SKM-1 treated with dmso at 0.1 percent for 144 hours (cell line): ENCODE results near the gene GPR17.

Experiments used
- DNase-seq: peaks from one replicate; lab custom pipeline; 2025; ENCODE audit not compliant: unreplicated experiment; lab: John Stamatoyannopoulos, UW

Gene GPR17

DNA sequence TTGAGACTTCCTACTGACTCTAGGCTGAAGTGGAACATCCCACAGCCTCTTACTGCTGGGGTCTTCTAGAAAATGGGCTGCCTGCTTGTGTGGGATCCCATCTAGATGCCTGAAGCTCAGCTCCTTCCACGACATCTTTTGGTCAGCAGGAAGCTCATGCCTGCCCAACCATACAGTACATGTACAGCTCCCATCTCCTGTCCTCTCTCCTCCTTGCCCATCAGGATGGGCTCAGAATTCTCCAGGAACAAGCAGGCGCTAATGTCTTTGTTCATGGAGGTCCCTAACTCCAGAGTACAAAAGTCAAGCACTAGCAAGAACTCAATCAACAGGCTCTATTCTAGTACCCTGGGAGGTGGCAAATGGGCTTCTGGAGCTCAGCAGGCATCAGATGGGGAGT is 31.7 kb upstream of the GPR17 start:
- DNase-seq = no peak

DNA sequence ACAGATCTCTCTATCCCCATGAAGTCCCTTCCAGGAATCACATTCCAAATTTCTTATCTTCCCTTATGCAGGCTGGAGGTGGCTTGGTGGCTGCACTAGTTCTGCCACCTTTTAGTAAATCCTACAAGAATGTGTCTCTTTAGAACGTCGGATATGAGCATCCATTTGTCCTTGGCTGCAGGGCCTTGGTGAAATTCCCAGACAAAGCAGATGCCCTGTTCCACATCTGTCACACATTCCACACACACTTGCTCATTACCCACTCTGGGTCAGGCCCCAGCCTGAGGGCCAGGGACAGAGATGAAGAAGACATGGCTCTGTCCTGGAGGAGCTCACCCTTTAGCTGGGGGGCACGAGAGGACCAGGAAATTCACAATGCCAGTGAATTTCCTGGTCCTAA is 31.2 kb upstream of the GPR17 start:
- DNase-seq = no peak

DNA sequence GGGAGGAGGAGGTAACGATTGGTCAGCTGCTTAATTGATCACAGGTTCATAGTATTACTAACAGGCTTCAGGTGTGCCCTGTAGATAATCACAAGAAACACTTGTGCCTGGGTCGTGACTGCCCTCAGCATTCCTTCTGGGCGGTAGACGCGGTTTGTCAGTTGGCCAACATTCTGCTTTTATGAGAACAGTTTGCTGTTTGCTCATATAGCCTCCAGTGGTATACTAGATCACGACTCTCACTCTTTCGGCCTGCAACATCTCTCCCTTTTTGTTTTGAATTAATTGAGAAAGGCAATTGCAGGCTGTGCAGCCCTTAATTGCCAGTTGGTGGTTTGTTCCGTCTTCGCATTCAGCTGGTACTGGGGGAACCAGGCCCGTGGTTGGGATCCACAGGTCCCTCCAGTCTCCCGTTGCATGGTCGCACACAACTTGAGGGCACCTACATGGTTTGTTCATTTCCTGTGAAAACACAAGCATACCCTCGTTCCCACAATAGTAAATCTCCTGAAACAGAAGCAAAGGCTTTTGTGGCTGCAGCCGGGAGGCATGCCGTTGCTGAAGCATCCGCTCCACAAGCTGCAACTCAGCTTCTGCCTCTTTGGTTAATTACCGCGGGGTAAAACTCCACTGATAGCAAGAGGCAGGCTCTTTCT is 30.3 kb upstream of the GPR17 start:
- no peak for DNase-seq

DNA sequence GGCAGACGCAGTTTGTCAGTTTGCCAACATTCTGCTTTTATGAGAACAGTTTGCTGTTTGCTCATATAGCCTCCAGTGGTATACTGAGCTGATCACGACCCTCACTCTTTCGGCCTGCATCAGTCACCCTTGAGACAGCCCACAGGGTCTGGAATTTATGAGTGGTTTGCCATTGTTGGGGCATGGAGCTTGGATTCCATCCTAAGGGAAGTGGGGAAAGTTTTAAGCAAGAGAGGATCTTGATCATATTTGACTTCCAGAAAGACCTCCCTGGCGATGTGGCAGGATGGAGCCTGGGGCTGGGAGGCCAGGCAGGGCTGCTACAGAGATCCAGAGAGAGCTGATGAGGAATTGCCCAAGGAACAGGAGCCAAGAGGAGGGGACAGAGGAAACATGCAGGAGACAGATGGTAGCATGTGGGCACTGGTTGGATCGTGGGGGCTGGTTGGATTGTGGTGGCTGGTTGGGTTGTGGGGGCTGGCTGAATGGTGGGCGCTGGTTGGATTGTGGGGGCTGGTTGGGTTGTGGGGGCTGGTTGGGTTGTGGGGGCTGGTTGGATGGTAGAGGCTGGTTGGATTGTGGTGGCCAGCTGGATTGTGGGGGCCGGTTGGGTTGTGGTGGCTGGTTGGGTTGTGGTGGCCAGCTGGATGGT is 27.3 kb upstream of the GPR17 start:
- no peak for DNase-seq

DNA sequence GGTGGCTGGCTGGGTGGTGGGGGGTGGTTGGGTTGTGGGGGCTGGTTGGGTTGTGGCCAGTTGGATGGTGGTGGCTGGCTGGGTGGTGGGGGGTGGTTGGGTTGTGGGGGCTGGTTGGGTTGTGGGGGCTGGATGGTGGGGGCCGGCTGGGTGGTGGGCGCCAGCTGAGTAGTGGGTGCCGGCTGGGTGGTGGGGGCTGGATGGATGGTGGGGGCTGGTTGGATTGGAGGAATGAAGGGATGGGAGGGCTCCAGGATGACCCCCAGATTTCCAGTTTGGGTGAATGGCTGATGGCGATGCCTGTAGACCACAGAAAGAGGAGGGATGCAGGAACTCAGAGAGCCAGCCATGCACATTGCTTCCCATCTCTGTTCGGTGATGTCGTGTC is 26.8 kb upstream of the GPR17 start:
- DNase-seq = no peak

GRCh38 chr2:127619877-127620705 is 25.9 kb upstream of the GPR17 start:
- DNase-seq = no peak

DNA sequence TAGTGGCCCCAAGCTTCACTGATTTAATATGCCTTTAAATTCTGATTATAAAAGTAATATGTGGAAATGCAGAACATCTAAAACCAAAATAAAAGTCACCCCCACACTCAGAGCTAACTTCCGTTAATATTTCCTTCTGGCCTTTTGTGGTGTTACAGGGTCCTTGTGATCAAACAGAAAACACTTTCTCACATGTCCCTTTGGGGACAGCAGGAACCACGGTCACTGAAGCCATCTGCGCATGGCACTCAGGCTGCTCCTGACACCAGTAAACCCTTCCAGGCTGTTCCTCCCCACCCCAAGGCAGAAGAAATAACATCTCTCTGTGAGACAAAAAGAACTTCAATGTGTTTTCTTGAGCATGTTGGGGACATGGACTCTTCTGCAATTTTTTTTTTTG is 25.1 kb upstream of the GPR17 start:
- no peak for DNase-seq

GRCh38 chr2:127621981-127622431 is 23.9 kb upstream of the GPR17 start:
- DNase-seq = no peak

DNA sequence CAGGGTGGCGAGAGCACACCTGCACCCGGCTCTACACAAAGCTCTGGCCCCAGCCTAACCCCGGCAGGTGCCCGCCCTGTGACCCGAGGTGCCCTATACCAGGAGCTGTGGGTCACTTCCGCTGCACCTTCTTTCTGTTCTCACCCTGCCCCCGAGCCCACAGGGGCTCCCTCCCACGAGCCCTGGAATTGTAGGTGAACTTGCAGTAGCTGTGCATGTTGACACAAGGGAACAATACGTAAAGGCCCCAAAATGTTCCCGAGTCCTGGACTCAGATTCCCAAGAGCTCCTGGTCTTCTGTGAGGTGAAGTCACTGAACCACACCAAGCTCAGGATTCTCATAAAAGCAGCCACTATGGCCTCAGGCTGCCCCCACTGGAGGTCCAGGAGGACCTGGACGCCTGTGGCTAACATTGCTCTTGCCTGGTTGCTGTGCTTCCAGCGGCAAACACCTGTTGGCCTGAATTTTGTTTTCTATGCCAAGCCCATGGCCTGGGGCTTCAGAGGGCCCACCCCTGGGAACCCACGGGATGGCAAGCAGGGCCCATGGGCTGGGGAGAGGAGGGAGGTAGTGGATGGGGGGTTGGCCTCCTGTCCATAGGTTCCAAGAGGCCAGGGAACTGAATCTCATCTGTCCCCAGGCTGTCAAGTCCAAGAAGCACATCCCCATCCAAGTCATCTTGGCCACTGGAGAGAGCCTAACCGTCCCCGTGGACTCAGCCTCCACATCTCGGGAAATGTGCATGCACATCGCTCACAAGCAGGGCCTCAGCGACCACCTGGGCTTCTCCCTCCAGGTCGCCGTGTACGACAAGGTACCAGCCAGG is 23.2 kb upstream of the GPR17 start:
- no peak for DNase-seq

- DNase-seq = no peak
These were observed 22.3 kb upstream of the GPR17 start for GRCh38 chr2:127623388-127624319.

- no peak for DNase-seq
These were observed 21.6 kb upstream of the GPR17 start for GRCh38 chr2:127624320-127624755.

DNA sequence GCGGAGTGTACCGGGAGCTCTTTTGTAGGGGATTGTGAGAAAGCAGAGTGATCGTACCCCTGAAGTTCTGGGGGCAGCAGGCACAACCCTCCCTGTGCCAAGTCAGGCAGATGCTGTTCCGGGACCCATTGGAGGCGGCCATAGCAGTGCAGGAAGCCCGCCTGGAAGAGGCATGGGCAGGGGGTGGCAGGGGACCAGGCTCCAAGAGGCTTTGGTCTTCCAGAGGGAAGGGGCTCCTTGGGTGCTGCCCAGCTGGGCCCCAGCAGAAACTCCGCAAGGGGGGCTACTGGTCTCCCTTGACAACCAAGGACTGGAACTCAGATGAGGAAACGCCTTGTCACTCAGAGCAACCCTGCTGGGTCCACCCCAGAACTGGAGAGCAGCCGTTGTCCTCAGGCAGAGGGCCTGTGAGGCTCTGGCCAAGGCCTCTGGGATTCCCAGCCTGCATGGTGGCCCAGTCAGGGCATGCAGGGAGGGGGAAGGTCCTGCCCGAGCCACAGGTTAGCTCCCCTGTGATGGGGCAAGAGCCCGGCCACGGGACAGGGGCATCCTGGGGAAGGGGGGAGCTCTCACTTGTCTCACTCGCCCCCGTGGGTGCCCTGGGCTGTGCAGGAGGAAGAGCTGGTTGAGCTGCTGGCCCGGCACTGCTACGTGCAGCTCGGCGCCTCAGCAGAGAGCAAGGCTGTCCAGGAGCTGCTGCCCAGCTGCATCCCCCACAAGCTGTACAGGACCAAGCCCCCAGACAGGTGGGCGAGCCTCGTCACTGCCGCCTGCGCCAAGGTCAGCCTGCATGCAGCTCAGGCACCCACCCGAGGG is 21.0 kb upstream of the GPR17 start:
- no peak for DNase-seq

DNA sequence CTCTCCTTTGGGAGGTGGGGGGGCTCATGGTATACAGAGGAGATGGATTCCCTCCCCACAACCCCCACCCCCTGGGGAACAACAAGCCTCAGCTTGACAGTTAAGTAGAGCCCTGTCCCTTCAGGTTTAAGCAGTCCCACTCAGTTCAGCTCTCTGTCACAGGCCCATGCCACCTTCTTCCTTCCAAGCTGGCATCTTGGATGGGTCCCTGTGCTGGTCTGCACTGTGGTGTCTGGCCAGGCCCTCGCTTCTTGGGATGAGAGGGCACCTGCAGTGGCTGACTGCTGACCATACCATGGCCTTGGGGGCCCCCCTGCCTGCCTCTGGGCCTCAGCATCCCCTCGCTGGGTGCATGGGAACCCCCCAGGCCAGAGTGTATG is 20.4 kb upstream of the GPR17 start:
- no peak for DNase-seq

- no peak for DNase-seq
These were observed 19.8 kb upstream of the GPR17 start for GRCh38 chr2:127626175-127626574.

DNA sequence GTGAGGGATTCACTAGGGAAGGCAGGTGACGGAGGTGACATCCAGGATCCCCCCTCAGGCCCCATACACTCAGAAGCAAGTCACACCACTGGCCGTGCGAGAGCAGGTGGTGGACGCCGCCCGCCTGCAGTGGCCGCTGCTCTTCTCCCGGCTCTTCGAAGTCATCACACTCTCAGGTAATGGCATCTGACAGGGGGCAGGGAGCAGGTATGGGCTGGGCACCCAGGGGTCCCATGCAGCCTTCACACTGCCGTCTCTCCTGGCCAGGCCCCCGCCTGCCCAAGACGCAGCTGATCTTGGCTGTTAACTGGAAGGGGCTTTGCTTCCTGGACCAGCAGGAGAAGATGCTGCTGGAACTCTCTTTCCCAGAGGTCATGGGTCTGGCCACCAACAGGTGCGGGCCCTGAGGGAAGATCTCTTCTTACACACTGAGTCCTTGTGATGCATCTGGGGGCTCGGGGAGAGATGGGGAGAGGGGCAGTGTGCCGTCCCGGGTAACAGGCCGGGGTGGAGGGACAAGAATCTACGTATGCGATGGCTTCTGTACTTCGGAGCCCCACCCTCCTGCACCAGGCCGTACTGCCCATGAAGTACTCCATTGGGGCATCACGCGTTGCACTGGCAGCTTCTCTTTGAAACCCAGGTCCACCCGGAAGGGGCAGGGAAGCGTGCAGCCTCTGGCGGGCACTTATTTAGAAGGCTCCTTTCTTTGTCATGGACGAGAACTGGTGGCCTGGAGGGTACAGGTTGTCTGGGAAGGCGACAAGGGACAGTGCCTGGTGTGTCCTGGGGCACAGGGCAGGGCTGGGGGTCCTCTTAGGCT is 18.8 kb upstream of the GPR17 start:
- no peak for DNase-seq

GRCh38 chr2:127627740-127628571 is 18.0 kb upstream of the GPR17 start:
- DNase-seq = no peak

- no peak for DNase-seq
These were observed 17.0 kb upstream of the GPR17 start for GRCh38 chr2:127628767-127629614.
